C4-2B (cell line): ENCODE results near the gene D2HGDH.
"Not testable (repeated sequence)": the region's sequence is repeated elsewhere in the genome, so short reads cannot be mapped to it uniquely, and the experiment has no call there.

Source experiments
- H3K27ac ChIP-seq: fragments of 450-650 bp; 2 replicates; pipeline ENCODE4 v1.5.1; 2017
- ZFX ChIP-seq: fragments of 450-650 bp; IDR thresholded peaks from 2 replicates; pipeline ENCODE4 v1.6.1; 2017
- TF ChIP-seq, protein P1 (sequence below): fragments of 450-650 bp; conservative IDR thresholded peaks from 2 replicates; pipeline ENCODE4 v1.5.1; 2017; ENCODE audit warnings: mild to moderate bottlenecking

The D2HGDH gene

DNA sequence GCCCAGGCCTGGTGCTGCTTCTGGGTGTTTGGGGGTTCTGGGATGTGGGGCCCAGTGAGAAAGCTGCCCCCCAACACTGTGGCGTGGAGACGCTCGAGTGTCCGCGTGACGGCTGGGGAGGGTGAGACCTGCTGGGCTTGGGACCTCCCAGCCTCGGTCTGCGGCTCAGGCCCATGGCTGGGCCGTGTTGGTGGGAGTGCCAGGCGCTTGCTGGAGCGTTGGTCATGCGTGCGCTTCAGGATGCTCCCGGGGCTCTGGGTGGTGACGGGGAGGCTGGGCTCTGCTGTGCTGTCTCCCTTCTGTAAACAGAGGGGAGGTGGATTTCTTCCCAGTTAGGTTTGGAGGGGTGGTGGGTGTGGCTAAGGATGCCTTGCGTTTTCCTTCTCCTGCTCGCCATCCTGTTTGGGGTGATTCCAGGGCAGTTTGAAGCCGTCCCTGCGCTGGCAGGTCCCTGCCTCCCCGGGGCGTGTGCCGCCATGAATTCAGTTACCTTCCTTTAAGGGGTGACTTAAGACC, 42.8 kb downstream of the D2HGDH start:
- TF ChIP-seq ZFX = no peak
- TF ChIP-seq, protein P1, sequence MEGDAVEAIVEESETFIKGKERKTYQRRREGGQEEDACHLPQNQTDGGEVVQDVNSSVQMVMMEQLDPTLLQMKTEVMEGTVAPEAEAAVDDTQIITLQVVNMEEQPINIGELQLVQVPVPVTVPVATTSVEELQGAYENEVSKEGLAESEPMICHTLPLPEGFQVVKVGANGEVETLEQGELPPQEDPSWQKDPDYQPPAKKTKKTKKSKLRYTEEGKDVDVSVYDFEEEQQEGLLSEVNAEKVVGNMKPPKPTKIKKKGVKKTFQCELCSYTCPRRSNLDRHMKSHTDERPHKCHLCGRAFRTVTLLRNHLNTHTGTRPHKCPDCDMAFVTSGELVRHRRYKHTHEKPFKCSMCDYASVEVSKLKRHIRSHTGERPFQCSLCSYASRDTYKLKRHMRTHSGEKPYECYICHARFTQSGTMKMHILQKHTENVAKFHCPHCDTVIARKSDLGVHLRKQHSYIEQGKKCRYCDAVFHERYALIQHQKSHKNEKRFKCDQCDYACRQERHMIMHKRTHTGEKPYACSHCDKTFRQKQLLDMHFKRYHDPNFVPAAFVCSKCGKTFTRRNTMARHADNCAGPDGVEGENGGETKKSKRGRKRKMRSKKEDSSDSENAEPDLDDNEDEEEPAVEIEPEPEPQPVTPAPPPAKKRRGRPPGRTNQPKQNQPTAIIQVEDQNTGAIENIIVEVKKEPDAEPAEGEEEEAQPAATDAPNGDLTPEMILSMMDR = no peak
- no peak overlapping the region for H3K27ac ChIP-seq

DNA sequence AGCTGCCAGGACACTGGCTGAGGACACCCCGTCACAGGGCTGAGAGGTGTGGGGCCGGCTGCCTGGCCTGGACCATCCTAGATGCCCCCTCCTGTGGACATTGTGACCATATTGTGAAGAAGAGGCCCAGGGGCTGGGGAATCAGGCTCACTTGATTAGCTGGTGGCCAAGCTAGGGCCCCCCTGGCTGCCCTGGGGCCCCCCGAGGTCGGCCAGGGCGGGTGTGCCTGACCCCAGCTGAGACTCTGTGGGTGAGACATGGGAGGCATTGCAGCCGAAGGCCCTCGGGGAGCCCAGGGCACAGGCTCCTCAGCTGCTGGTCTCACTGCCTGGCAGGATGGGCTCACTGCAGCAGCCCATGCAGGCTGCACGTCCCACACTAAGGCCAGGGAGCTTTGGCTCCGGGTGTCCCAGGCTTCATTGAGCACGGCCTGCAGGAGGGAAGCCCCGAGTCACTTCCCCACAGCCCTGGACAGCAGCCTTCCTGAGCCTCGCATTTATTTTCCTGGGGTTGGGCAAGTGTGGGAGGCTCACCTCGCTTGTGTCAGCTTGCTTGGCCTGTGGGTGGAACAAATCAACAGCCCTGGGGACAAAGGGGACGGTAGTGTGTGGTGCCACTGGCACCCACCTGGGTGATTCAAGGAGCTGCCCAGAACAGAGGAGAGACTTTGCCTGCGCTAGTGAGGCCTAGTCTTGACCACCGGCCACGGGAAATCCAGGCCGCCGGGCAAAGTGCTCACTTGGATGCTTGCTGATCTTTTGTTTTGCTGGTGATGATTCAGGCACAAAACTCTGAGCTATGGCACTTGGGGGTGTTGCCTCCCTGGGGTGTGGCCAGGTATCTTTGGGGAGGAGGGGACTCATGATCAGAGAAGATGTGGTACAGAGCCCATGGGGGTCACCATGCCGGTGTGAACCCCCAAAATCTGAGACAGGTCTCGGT, 43.5 kb downstream of the D2HGDH start:
- H3K27ac ChIP-seq = no peak overlapping the region
- no peak for TF ChIP-seq ZFX
- TF ChIP-seq, protein P1 = no peak

DNA sequence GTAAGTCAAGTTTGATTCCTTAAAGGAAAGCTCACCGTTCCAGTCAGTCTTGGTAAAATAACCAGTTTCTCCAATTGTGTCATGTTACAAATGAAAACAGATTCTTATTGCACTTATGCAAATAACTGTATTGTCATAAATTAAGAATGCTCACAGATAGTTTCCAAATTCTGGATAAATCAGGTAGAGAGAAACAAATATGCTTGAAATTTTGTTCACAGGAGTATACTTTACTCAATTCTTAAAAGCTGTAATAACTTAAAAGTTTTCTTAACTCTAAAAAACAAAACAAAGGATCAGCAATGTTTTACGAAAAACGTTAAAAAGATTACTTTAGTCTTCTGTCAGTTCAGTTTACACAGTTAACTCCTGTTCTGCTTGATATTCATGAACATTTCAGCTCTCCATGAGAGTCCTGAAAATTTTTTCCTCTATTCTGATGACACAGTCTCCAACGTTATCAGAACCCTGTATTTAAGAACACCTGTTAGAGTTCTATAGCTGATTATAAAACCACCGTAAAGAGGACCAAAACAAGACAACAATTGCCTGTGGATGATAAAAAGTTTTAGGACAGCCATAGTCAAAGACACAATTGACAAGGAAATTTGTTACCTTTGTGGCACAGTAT, 46.6 kb downstream of the D2HGDH start:
- no peak for TF ChIP-seq ZFX
- TF ChIP-seq, protein P1 = no peak
- no peak overlapping the region for H3K27ac ChIP-seq

DNA sequence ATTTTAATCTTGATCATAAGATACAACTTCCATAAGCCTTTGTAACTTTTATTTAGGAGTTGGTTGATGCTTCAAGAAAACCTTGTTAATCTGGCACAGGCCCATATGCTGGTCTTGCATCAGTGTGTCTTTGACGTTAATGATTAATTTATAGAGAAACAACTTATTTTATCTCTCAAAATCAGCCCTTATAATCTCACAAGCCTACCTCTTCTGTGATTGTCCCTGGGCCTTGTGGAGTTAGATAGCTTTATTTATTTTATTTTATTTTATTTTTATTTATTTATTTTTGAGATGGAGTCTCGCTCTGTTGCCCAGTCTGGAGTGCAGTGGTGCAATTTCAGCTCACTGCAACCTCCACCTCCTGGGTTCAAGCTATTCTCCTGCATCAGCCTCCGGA, 47.6 kb downstream of the D2HGDH start:
- not testable (repeated sequence) for H3K27ac ChIP-seq

DNA sequence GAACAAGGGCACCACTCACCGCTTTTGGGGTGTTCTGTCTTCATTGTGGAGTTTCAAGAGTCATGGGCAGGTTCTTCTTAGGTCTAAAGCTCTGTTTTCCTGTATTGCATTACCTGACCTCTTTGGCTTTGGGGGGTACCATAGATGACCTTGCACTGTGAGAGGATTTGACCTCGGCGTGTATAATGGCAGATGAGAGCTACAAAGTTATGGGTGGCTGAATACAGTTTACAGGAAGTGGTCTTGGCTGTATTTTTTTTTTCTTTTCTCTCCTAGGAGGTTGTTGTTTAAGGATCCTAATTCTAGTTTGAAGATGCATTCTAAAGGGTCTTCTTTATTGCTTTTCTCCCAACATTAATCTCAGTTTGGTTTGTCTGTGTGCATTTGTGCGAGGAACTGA, 53.7 kb downstream of the D2HGDH start:
- no peak overlapping the region for H3K27ac ChIP-seq
- TF ChIP-seq, protein P1 = no peak
- no peak for TF ChIP-seq ZFX

DNA sequence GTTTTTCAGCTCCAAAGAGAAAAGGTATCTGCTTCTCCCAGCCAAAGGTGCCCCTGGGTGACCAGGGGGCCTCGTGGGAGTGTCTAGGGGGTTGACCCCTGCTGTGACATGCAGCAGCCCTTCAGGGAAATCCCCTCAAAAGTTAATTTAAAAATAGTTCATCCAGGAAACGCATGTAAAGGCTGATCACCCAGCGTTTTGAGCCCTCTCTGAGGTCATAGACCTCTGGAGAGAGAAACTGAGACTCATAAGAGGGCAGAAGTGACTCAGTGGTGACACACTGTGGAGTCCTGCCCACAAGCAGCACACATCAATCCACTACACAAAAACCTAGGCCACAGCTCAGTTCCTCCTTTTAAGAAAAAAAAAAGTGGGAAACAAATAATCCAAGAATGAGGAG, 54.1 kb downstream of the D2HGDH start:
- no peak overlapping the region for H3K27ac ChIP-seq
- TF ChIP-seq ZFX = no peak
- TF ChIP-seq, protein P1 = no peak

DNA sequence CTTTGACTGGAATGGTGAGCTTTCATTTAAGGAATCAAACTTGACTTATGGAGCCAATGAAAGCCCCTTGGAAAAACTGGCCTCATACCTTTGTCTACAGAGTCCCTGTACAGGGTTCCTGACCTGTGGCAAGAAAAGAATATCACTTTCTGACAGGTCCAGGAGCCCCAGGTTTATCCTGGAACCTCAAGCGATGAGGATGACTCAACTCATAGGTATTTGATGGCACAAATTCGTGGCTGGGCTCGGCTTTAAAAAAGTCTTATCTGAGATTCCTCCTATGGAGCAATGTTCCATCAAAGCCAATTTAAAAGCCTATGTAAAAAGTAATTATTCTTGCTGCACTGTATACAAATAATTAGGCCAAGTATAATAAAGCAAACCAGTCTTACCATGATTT, 57.0 kb downstream of the D2HGDH start:
- H3K27ac ChIP-seq = not testable (repeated sequence)

DNA sequence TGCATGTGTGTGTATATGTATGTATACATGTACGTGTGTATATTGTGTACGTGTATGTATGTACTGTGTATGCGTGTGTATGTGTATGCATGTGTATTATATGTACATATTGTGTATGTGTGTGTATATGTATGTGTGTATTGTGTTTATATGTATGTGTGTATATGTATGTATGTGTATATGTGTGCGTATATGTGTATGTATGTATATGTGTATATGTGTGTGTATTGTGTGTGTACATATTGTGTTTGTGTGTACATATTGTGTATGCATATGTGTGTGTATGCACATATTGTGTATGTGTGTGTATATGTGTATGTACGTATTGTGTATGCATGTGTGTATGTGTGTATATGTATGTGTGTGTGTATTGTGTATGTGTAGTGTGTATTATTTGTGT, 59.0 kb downstream of the D2HGDH start:
- no peak overlapping the region for H3K27ac ChIP-seq
- TF ChIP-seq ZFX = no peak
- TF ChIP-seq, protein P1 = no peak
